Hematopoietic multipotent progenitor cell (in vitro differentiated cells): ENCODE data around the gene UFSP2. TPM values are rescaled to one million over a fixed set of nuclear protein-coding genes. Genes with fewer than 3 reads are reported as not detected.

Experiments
- DNase-seq, 3 donors: peaks; one replicate each; pipeline ENCODE4 v3.0.0-alpha.2; 2011 to 2015; ENCODE audit warnings: low read depth in 2 of 3, low spot score in 2 of 3
- total RNA-seq: library from RNA; depleted of rRNA; stranded (reverse); fragments of >200 nt; gene quantifications from one replicate; pipeline ENCODE4 v1.2.3, GENCODE V29; 2012

Gene UFSP2
- 16.2 TPM for total RNA-seq

- DNase-seq: peak; percentile 91 to 94 (median 94)
These were observed at the start of gene UFSP2 for GRCh38 chr4:185425647-185426352. Gene UFSP2, minus strand, starts transcription at chr4:185425964. Its CDS starts 96 bp downstream, at chr4:185425868.

DNA sequence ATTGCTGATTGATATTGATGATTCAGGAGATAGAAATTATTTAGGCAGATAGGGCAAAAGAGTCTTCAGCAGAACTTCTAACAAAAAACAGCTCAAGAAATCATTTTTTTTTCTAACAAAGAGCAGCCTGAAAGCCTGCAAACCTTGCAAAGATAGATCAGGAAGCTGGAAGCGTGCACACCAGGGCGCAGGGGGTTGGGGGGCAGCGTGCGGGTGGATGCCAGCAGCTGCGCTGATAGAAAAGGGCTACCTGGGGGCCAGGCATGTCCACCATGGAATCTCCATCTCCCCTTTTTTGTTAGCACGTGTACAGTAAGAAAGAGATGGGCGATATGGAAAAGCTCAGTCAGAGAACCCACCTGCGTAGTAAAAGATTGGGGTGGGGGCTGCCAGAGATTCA lies 47.5 kb upstream of the UFSP2 start:
- DNase-seq: no peak

GRCh38 chr4:185472103-185472542 lies 46.4 kb upstream of the UFSP2 start:
- DNase-seq: peak in 1 of 3 donors; percentile 4

DNA sequence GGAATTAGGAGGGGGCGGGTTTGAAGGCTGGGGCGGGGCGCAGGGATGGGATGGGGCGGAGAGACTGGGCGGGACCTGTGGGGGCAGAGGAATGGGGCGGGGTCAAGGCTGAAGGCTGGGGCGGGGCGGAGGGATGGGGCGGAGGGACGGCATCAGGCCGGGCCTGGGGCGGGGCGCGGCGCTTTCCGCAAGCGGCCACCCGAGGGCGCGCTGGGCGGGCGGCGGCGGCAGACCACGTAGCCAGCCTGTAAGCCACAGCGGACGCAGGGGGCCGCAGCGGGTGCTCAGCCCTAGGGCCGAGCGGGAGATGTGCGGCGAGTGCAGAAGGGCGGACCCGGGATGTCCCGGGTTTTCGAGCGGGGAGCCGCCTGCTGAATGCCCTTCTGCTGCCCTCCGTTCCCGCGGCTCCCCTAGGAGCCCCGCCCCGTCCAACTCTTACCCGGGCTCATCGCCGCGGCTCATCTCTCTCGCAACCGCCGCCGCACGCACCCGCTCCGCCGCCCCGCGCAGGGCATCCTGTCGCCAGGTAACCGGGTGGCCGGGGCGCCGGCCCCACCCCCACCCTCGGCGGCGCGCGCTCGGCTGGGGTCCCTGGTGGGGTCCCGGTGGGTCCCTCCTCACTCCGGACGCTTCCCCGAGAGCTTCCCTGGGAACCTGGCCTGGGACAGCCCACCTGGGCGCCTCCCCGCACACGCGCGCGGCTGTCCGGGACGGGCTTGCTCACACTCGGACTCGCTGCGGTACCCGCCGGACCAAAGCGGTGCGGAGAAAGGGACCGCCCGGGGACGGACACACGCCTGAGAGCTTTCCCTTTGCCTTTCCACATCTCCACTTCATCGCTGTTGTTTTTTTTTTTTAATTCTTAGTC lies 45.7 kb upstream of the UFSP2 start, which contains the start of gene CCDC110:
TSS of gene CCDC110 (minus strand) at position 499 of the 868 bp plus-strand sequence. CDS start at position 449, 50 bp downstream.
- peak; percentile 77 to 87 (median 86) for DNase-seq

DNA sequence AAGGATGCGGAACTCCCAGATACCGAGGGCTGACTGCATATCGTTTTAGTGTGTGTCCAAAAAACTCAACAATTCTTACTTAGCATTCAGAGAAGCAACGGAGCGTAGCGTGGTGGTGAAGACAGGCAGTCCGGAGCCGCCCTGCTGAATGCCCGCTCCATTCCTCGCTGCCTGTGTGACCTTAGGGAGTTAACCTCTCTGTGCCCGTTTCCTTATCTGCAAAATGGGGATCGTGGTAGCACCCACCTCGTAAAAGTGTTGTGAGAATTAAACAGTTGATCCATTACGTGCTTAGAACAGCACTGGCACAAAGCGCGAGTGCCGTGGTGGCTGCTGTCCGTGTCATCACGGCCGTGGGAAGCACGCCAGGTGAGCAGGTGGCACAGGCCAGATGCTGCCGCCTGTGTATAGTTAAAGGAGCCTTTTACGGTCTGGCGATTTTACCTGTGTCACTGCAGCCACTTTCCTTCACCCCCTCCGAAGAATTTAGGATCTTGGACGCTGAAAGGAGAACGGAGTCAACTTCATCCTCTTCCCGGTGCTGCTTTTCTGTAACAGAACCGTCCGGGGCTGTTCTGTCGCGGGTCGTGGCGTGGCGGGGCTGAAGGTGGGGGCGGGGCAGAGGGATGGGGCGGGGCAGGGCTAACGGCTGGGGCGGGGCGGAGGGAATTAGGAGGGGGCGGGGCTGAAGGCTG lies 44.9 kb upstream of the UFSP2 start:
- DNase-seq: peak; percentile 18 to 48 (median 21)

GRCh38 chr4:185469580-185470154 lies 43.9 kb upstream of the UFSP2 start:
- peak in 1 of 3 donors; percentile 1 for DNase-seq

DNA sequence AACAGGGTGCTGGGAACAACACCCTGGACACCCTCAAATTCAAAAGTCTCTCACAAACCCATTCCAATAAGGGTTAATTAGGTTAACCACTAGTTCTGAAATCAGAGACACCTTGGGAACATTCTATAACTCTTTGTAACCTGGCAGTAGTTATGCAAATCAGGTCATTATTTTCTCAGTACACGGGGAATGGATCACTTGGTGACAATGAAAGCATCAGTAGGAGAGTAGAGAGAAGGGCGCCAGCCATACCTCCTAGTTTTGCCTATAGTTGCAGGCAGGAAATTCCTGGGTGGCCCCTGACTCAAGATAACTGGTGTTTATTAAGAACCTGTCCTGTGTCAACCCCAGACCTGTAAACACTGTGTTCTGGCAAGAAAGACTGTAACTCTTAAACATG lies 43.2 kb upstream of the UFSP2 start:
- DNase-seq: no peak

- DNase-seq: no peak
These were observed 42.2 kb upstream of the UFSP2 start for GRCh38 chr4:185467991-185468390.

DNA sequence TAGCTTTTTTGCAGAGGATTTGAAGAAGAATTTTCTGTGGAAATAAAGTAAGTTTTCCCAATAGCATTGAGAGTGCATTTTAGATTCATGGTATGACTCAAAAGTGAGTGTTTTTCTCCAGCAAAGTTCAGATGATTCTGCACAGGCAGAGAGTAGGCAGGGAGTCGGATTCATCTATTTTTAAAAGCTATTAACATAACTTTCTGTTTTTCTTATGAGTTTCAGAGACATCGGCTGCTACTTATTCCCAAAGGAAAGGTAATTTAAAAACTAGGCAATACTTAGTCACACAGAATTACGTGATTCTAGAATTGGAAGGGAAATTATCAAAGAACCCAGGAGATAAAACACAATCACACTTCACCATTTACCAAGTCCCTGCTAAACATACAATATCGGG lies 41.3 kb upstream of the UFSP2 start:
- no peak for DNase-seq

DNA sequence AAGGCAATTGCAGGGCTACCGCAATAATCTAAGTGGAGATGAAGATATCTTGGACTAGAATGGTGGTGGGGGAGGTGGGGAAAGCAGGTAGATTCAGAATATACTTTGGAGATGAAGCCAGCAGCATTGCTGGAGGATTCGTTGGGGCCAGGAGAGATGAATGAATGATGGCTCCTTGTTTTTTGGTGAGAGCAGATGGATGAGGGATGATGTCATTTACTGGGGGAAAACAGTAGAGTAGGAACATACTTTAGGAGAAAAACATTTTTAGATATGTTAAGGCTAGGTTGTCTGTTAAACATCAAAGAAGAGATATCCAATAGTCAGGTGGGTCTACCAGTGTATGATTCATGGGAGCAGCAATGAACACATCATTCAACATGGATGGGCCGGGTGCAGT lies 39.9 kb upstream of the UFSP2 start:
- DNase-seq: no peak

DNA sequence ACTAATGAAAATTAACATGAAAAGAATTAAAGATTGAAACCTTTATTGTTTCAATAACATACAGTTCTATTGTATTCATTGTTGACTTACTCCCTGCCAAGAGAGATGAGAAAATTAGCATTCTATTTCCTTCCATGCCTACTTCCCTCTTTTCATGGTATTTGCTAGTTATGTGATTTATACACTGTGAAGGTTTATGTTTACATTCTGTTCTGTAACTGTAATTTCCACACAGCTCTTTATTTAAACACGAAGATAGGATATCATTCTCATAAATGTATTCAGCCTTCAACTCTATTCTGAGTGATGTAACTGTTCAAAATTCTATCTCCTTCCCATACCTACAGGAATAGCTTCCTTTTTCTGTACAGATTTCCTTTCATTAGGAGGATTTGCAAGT lies 39.1 kb upstream of the UFSP2 start:
- no peak for DNase-seq

DNA sequence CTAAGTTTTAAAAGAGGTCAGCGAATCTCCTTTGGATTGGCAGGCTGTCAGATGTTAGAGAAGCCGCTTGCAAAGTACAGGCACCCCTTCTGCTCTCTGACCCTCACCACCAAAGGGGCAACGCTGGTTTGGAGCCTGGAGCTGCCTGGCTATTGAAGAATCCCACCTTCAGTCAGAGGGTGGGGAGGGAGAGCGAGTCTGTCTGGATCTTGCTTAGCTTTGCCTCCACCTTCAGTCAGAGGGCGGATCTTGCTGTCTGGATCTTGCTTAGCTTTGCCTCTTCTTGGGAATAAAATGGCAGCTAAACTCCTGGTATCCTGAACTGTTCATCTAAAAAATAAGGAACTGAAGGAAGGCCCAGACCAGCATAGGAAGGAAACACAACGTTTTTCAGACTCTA lies 38.4 kb upstream of the UFSP2 start:
- DNase-seq: no peak

- no peak for DNase-seq
These were observed 37.8 kb upstream of the UFSP2 start for GRCh38 chr4:185463541-185463940.

DNA sequence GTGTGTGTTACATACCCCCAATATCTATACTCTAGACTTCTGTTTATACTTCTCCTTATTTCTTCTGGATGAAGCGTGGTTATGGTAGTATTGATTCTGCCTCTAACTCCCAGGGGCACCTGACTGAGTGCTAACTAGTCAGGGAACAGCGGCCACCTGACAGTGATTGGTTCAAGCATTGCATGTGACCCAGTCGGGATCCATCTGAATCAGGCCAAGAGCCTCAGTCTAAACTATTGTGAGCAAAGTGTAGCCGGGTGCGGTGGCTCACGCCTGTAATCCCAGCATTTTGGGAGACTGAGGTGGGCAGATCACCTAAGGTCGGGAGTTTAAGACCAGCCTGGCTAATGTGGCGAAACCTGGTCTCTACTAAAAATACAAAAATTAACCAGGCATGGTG lies 35.8 kb upstream of the UFSP2 start:
- DNase-seq: no peak

- DNase-seq: no peak
These were observed 31.4 kb upstream of the UFSP2 start for GRCh38 chr4:185457136-185457535.

- no peak for DNase-seq
These were observed 30.4 kb upstream of the UFSP2 start for GRCh38 chr4:185456131-185456530.

DNA sequence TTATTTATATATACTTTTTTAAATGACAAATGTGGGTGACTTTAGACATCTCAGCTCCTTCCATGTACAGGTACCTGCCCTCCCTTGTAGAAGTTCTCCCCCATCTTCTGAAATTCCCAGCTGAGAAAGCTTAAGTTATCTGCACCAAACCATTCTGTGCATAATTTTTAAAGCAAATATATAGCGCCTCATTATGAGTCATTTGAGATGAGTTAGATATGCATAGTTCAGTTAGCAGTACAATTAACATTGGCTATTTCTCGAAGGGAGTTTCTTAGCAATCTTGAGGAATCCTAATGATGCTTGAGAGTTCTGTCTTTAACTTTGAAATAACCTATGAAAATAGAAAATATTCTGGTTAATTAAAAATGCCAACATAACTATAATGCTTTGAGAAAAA lies 19.4 kb upstream of the UFSP2 start:
- no peak for DNase-seq

- DNase-seq: no peak
These were observed 15.7 kb upstream of the UFSP2 start for GRCh38 chr4:185441479-185441878.

DNA sequence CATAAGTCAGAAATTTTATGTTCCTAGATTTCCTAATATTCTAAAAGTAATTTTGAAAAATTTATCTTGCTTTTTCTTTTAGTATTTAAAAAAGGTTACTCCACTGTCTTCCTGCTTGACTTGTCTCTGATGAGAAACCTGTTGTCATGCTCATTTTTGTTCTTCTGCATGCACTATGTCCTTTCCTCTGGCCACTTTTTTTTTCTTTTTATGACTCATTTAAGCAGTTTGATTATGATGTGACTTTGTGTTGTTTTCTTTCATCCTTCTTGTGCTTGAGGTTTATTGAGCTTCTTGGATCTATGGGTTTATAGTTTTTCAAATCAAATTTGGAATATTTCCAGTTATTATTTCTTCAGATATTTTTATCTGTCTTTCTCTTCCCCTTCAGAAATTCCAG lies 12.0 kb upstream of the UFSP2 start:
- DNase-seq: no peak

DNA sequence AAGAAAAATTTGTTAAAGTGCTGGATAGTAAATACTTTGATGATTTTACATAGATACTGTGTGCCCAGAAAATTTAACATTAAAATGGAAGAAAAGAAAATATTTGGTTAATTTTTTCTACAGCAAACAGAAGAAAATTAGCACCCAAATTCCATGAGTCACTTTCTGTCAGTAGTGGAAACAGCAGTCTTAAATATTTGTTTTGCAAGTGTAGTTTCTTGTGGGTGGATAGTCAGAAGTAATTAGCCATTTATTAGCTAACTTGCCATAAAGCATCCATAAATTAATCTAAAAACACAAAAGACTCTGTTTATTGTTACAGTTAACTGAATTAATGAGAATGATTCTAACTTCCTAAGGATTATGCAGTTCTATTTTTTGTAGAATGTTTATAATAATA lies 9.7 kb upstream of the UFSP2 start:
- DNase-seq: no peak

GRCh38 chr4:185429660-185430059 lies 3.9 kb upstream of the UFSP2 start:
- no peak for DNase-seq
